Smooth muscle cell (in vitro differentiated cells): ENCODE measurements around the gene GPC1. TPM values are rescaled to one million over a fixed set of nuclear protein-coding genes. Genes with fewer than 3 reads are reported as not detected.

ENCODE experiments used
- DNase-seq: peaks from one replicate; lab custom pipeline; 2025; ENCODE audit not compliant: unreplicated experiment; lab: John Stamatoyannopoulos, UW
- H2AFZ ChIP-seq: fragments of 200-600 bp; sonication (generic); 2 replicates; pipeline ENCODE4 v1.6.0; 2016; ENCODE audit warnings: antibody characterized with exemption, low read depth, mild to moderate bottlenecking
- H3F3A ChIP-seq: fragments of 200-600 bp; sonication (generic); 2 replicates; pipeline ENCODE4 v1.6.0; 2017; ENCODE audit warnings: antibody characterized with exemption, low read depth
- H3K27ac ChIP-seq: fragments of 200-600 bp; sonication (generic); 2 replicates; pipeline ENCODE4 v1.5.1; 2016; ENCODE audit warnings: low read depth, mild to moderate bottlenecking
- H3K27me3 ChIP-seq: fragments of 200-600 bp; sonication (generic); 2 replicates; pipeline ENCODE4 v1.6.1; 2016; ENCODE audit warnings: low read depth, mild to moderate bottlenecking
- H3K36me3 ChIP-seq: fragments of 200-600 bp; sonication (generic); 2 replicates; pipeline ENCODE4 v1.5.1; 2016; ENCODE audit warnings: low read depth
- H3K4me1 ChIP-seq: fragments of 200-600 bp; sonication (generic); 2 replicates; pipeline ENCODE4 v1.5.1; 2016; ENCODE audit warnings: low read depth
- H3K4me2 ChIP-seq: fragments of 200-600 bp; sonication (generic); 2 replicates; pipeline ENCODE4 v1.6.0; 2016; ENCODE audit warnings: mild to moderate bottlenecking
- H3K4me3 ChIP-seq: fragments of 200-600 bp; sonication (generic); 2 replicates; pipeline ENCODE4 v1.5.1; 2016; ENCODE audit warnings: mild to moderate bottlenecking
- H3K79me2 ChIP-seq: fragments of 200-600 bp; sonication (generic); 2 replicates; pipeline ENCODE4 v1.6.0; 2016; ENCODE audit warnings: low read depth, mild to moderate bottlenecking
- H3K9ac ChIP-seq: fragments of 200-600 bp; sonication (generic); 2 replicates; pipeline ENCODE4 v1.6.0; 2016; ENCODE audit warnings: low read depth
- H3K9me3 ChIP-seq: fragments of 200-600 bp; sonication (generic); replicated peaks from 2 replicates; pipeline ENCODE4 v1.5.1; 2016; ENCODE audit warnings: low read depth
- H4K20me1 ChIP-seq: fragments of 200-600 bp; sonication (generic); 2 replicates; pipeline ENCODE4 v1.6.0; 2016; ENCODE audit warnings: low read depth
- CTCF ChIP-seq: fragments of 200-600 bp; sonication (generic); IDR thresholded peaks from 2 replicates; pipeline ENCODE4 v1.5.1; 2017; ENCODE audit warnings: borderline replicate concordance, mild to moderate bottlenecking, antibody characterized with exemption; ENCODE audit not compliant: insufficient read depth, poor library complexity, severe bottlenecking
- WGBS: methylation state at CpG from one replicate; pipeline ENCODE4 v1.1.7; 2016; ENCODE audit warnings: low lambda C conversion rate; 5-methylcytosine and 5-hydroxymethylcytosine counted together
- polyA plus RNA-seq: library from polyadenylated mRNA; unstranded; fragments of >200 nt; fragmentation: Nextera tagmentation; extraction: Ambion mirVana; gene quantifications from 2 replicates; pipeline ENCODE4 v1.2.1, GENCODE V29; 2016
- total RNA-seq: library from RNA; depleted of rRNA; stranded (reverse); fragments of >200 nt; gene quantifications from 2 replicates; pipeline ENCODE4 v1.2.3, GENCODE V29; 2014

GPC1 gene
- total and polyA plus RNA-seq, 2 experiments from 2014 or later = 88.9 to 221 TPM

GRCh38 chr2:240469239-240469636, 33.8 kb downstream of the GPC1 start:
- no peak for TF ChIP-seq CTCF
- Histone ChIP-seq H3K27ac (no peak overlapping the region), H3F3A (no peaks in the 10 kb centered on the region), H4K20me1 (no peaks in the 10 kb centered on the region), H3K36me3 (no peaks in the 10 kb centered on the region), H3K27me3 (no peaks in the 10 kb centered on the region), H3K4me3 (no peak overlapping the region), H2AFZ (no peak overlapping the region), H3K79me2 (no peaks in the 10 kb centered on the region), H3K9me3 (no peaks in the 10 kb centered on the region), H3K9ac (no peak overlapping the region), H3K4me1 (no peaks in the 10 kb centered on the region), H3K4me2 (no peak overlapping the region)
- DNase-seq = no peak
- WGBS = 85% methylated on average over 10 of the region's 10 CpGs

- Histone ChIP-seq H3K4me2 (no peak overlapping the region), H4K20me1 (no peaks in the 10 kb centered on the region), H3K4me3 (no peak overlapping the region), H2AFZ (no peak overlapping the region), H3K27ac (no peak overlapping the region), H3K9ac (no peak overlapping the region), H3K9me3 (no peaks in the 10 kb centered on the region), H3F3A (no peaks in the 10 kb centered on the region), H3K36me3 (no peaks in the 10 kb centered on the region), H3K27me3 (no peaks in the 10 kb centered on the region), H3K79me2 (no peaks in the 10 kb centered on the region), H3K4me1 (no peaks in the 10 kb centered on the region)
- 95% methylated on average over 6 of the region's 6 CpGs for WGBS
- no peak for DNase-seq
- TF ChIP-seq CTCF = no peak
Observed at GRCh38 chr2:240469740-240470139, 34.3 kb downstream of the GPC1 start.

- no peak overlapping the region for H3K9ac ChIP-seq
Observed at GRCh38 chr2:240472078-240472790, 36.8 kb downstream of the GPC1 start.

More at GRCh38 chr2:240472078-240472790, 36.8 kb downstream of the GPC1 start:
- no peaks in the 10 kb centered on the region for H3F3A ChIP-seq
- no peaks in the 10 kb centered on the region for H3K9me3 ChIP-seq
- H3K4me2 ChIP-seq = no peak overlapping the region
- H3K79me2 ChIP-seq = no peaks in the 10 kb centered on the region
- no peak for TF ChIP-seq CTCF
- 93% methylated on average over 11 of the region's 11 CpGs for WGBS
- no peak overlapping the region for H3K4me3 ChIP-seq
- no peak overlapping the region for H3K27ac ChIP-seq
- no peaks in the 10 kb centered on the region for H3K27me3 ChIP-seq
- DNase-seq = no peak
- H4K20me1 ChIP-seq = no peaks in the 10 kb centered on the region
- H2AFZ ChIP-seq = no peak overlapping the region
- no peaks in the 10 kb centered on the region for H3K4me1 ChIP-seq
- no peaks in the 10 kb centered on the region for H3K36me3 ChIP-seq
